GM20000 (cell line): ENCODE data around the gene CPEB1.
"Not testable (repeated sequence)": the region's sequence is repeated elsewhere in the genome, so short reads cannot be mapped to it uniquely, and the experiment has no call there.

Source experiments
- DNase-seq: peaks from one replicate; pipeline ENCODE4 v3.0.0; 2012; ENCODE audit warnings: low spot score

The CPEB1 gene

DNA sequence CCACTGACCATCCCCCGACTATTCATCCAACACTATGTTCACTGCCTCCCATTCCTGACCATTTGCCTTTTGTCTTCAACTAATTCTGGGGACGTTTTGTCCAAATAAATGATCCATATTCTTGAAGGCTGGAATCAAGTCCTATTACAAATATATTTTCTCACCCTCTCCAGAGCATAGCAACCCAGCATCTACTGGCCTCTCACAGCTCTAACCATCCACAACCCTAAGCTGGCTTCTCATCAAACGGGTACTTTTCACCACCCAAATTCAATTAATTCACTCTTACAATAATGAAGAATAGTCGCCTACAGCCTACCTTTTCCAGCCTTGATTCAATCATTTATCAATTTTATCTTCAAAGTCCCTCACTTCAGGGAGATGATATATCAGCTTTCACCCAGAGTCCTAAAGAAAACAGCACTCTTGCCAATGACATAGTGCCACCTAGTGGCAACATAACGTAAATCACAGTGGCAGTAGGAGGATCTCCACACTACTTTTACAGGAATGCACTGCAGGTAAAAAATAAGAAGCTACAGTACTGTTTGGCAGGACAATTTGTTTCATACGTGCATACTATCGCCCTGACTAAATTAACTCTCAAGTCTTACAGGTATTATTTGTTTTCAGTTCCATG lies 144.3 kb downstream of the CPEB1 start:
- DNase-seq = not testable (repeated sequence)

GRCh38 chr15:82500772-82501171 lies 146.4 kb downstream of the CPEB1 start:
- DNase-seq = not testable (repeated sequence)

- not testable (repeated sequence) for DNase-seq
Observed at GRCh38 chr15:82497978-82498377, 149.2 kb downstream of the CPEB1 start.
